NCI-H128 (cell line): ENCODE measurements around the gene LENG8.
"Not testable (repeated sequence)": the region's sequence is repeated elsewhere in the genome, so short reads cannot be mapped to it uniquely, and the experiment has no call there.

Source experiments
- DNase-seq: peaks from one replicate; lab custom pipeline; 2025; ENCODE audit not compliant: unreplicated experiment; lab: John Stamatoyannopoulos, UW

The LENG8 gene

GRCh38 chr19:54478677-54479266 lies 29.8 kb downstream of the LENG8 start:
- peak; percentile 7 for DNase-seq

GRCh38 chr19:54480051-54480450 lies 31.1 kb downstream of the LENG8 start:
- no peak for DNase-seq

- DNase-seq: no peak
Measured at GRCh38 chr19:54481326-54481930, 32.4 kb downstream of the LENG8 start.

- DNase-seq: no peak
Measured at GRCh38 chr19:54482889-54483288, 33.9 kb downstream of the LENG8 start.

GRCh38 chr19:54484451-54484850 lies 35.5 kb downstream of the LENG8 start:
- DNase-seq: no peak

GRCh38 chr19:54485851-54486250 lies 36.9 kb downstream of the LENG8 start:
- no peak for DNase-seq

GRCh38 chr19:54489341-54489740 lies 40.3 kb downstream of the LENG8 start:
- DNase-seq: no peak

- DNase-seq: no peak
Measured at GRCh38 chr19:54489766-54490165, 40.8 kb downstream of the LENG8 start.

GRCh38 chr19:54492568-54492967 lies 43.6 kb downstream of the LENG8 start:
- DNase-seq: no peak

GRCh38 chr19:54493056-54493455 lies 44.1 kb downstream of the LENG8 start:
- DNase-seq: not testable (repeated sequence)

- DNase-seq: no peak
Measured at GRCh38 chr19:54493967-54494585, 45.1 kb downstream of the LENG8 start.

GRCh38 chr19:54495284-54495683 lies 46.3 kb downstream of the LENG8 start:
- DNase-seq: not testable (repeated sequence)

GRCh38 chr19:54497747-54498450 lies 48.9 kb downstream of the LENG8 start:
- not testable (repeated sequence) for DNase-seq

GRCh38 chr19:54498451-54498772 lies 49.4 kb downstream of the LENG8 start:
- not testable (repeated sequence) for DNase-seq

GRCh38 chr19:54502518-54503048 lies 53.6 kb downstream of the LENG8 start, which contains the start of gene LAIR2:
Gene LAIR2, plus strand, starts transcription at chr19:54502831. Its CDS starts 88 bp downstream, at chr19:54502919.
- no peak for DNase-seq

- not testable (repeated sequence) for DNase-seq
Measured at GRCh38 chr19:54505542-54505941, 56.5 kb downstream of the LENG8 start.

GRCh38 chr19:54506079-54506478 lies 57.1 kb downstream of the LENG8 start:
- no peak for DNase-seq

GRCh38 chr19:54507038-54507717 lies 58.2 kb downstream of the LENG8 start:
- DNase-seq: not testable (repeated sequence)

- no peak for DNase-seq
Measured at GRCh38 chr19:54507824-54508223, 58.8 kb downstream of the LENG8 start.

GRCh38 chr19:54508487-54508886 lies 59.5 kb downstream of the LENG8 start:
- not testable (repeated sequence) for DNase-seq
